ENCODE measurements around the gene SEC14L6. TPM values are rescaled to one million over a fixed set of nuclear protein-coding genes. Genes with fewer than 3 reads are reported as not detected.

SEC14L6 gene
- total RNA-seq, 1 donor from 2014 or later = not detected

GRCh38 chr22:30537083-30537731 lies 9.3 kb downstream of the SEC14L6 start:
- Histone ChIP-seq H3K27me3 (ENCODE audit: low read depth) (peaks cover 34% of the 10 kb centered on the region), H3K27ac (replicated peaks) (no peak overlapping the region), H3K4me1 (peaks cover 6% of the 10 kb centered on the region), H3K4me3 (no peak overlapping the region), H3K36me3 (no peaks in the 10 kb centered on the region), H3K9me3 (replicated peaks) (no peaks in the 10 kb centered on the region)
- intact Hi-C loops (cut with micrococcal nuclease) = no loop called here
- DNase-seq = no peak
- TF ChIP-seq CTCF (IDR thresholded peaks at IDR 0.05; ENCODE audit: borderline replicate concordance) = no peak

GRCh38 chr22:30535182-30535581 lies 11.4 kb downstream of the SEC14L6 start:
- intact Hi-C loops (cut with micrococcal nuclease) = no loop called here
- Histone ChIP-seq H3K27ac (replicated peaks) (no peak overlapping the region), H3K4me1 (no peaks in the 10 kb centered on the region), H3K9me3 (replicated peaks) (no peaks in the 10 kb centered on the region), H3K36me3 (no peaks in the 10 kb centered on the region), H3K4me3 (no peak overlapping the region), H3K27me3 (ENCODE audit: low read depth) (peaks cover 16% of the 10 kb centered on the region)
- no peak for DNase-seq
- no peak for TF ChIP-seq CTCF (IDR thresholded peaks at IDR 0.05; ENCODE audit: borderline replicate concordance)

GRCh38 chr22:30531651-30532608 lies 14.6 kb downstream of the SEC14L6 start:
- Histone ChIP-seq H3K27me3 (ENCODE audit: low read depth) (peaks cover 10% of the 10 kb centered on the region), H3K27ac (replicated peaks) (no peak overlapping the region), H3K4me1 (no peaks in the 10 kb centered on the region), H3K36me3 (no peaks in the 10 kb centered on the region), H3K4me3 (no peak overlapping the region), H3K9me3 (replicated peaks) (no peaks in the 10 kb centered on the region)
- TF ChIP-seq CTCF (IDR thresholded peaks at IDR 0.05; ENCODE audit: borderline replicate concordance) = no peak
- DNase-seq = no peak
- intact Hi-C loops (cut with micrococcal nuclease) = no loop called here

- no peak for DNase-seq
- peaks cover 48% of the 10 kb centered on the region for H3K27me3 ChIP-seq (ENCODE audit: low read depth)
- intact Hi-C loops (cut with micrococcal nuclease) = no loop called here
- H3K4me3 ChIP-seq = no peak overlapping the region
- H3K4me1 ChIP-seq = no peaks in the 10 kb centered on the region
- no peaks in the 10 kb centered on the region for H3K9me3 ChIP-seq (replicated peaks)
- no peaks in the 10 kb centered on the region for H3K36me3 ChIP-seq
- H3K27ac ChIP-seq (replicated peaks) = no peak overlapping the region
- TF ChIP-seq CTCF (IDR thresholded peaks at IDR 0.05; ENCODE audit: borderline replicate concordance) = no peak
These were observed 19.9 kb downstream of the SEC14L6 start for GRCh38 chr22:30526656-30527055.

- no peak for DNase-seq
- H3K4me3 ChIP-seq = no peak overlapping the region
- H3K27me3 ChIP-seq (ENCODE audit: low read depth) = peaks cover 69% of the 10 kb centered on the region
- no peak for TF ChIP-seq CTCF (IDR thresholded peaks at IDR 0.05; ENCODE audit: borderline replicate concordance)
- intact Hi-C loops (cut with micrococcal nuclease) = no loop called here
- H3K27ac ChIP-seq (replicated peaks) = no peak overlapping the region
- no peaks in the 10 kb centered on the region for H3K4me1 ChIP-seq
- no peaks in the 10 kb centered on the region for H3K36me3 ChIP-seq
- no peaks in the 10 kb centered on the region for H3K9me3 ChIP-seq (replicated peaks)
These were observed 22.7 kb downstream of the SEC14L6 start for GRCh38 chr22:30523646-30524489.

Measured in left ventricle myocardium inferior (tissue), 1 donor.